PC-3 (cell line): ENCODE measurements around the gene TH. TPM values are rescaled to one million over a fixed set of nuclear protein-coding genes. Genes with fewer than 3 reads are reported as not detected.

Experiments
- ATAC-seq: fragments of 200-7000 bp; cut with Tn5 transposase; 2 replicates; pipeline ENCODE4 v1.9.1; 2020; ENCODE audit warnings: mild to moderate bottlenecking, moderate library complexity
- BruUV-seq: library from RNA; stranded (reverse); fragments of 400-500 nt; replicated peaks from 2 replicates; lab custom pipeline; 2021; lab: Mats Ljungman, UMichigan
- CTCF ChIA-PET: fragments of 300-600 bp; sonication (Branson Sonifier 250); formaldehyde crosslinking; loops from one replicate; lab custom pipeline; 2022; ENCODE audit warnings: antibody characterized with exemption; lab: Charles Lee
- POLR2A ChIA-PET: fragments of 300-600 bp; sonication (Branson Sonifier 250); formaldehyde crosslinking; loops from one replicate; lab custom pipeline; 2022; ENCODE audit warnings: antibody characterized with exemption; ENCODE audit not compliant: unreplicated experiment; lab: Charles Lee
- DNase-seq: peaks from one replicate; pipeline ENCODE4 v3.0.0-alpha.2; 2015
- H2AFZ ChIP-seq: fragments of 300-600 bp; sonication (generic); 2 replicates; pipeline ENCODE4 v1.6.0; 2016; ENCODE audit warnings: antibody characterized with exemption, low read length
- H3F3A ChIP-seq: fragments of 300-600 bp; sonication (generic); one replicate; pipeline ENCODE4 v1.6.0; 2017; ENCODE audit warnings: antibody characterized with exemption, low read length, control low read depth, mild to moderate bottlenecking; ENCODE audit not compliant: unreplicated experiment
- H3K27ac ChIP-seq: fragments of 300-600 bp; sonication (generic); 2 replicates; pipeline ENCODE4 v1.5.1; 2016; ENCODE audit warnings: mild to moderate bottlenecking, low read length
- H3K27me3 ChIP-seq: fragments of 300-600 bp; sonication (generic); 2 replicates; pipeline ENCODE4 v1.6.1; 2016; ENCODE audit warnings: low read length, mixed read lengths
- H3K36me3 ChIP-seq: fragments of 300-600 bp; sonication (generic); 2 replicates; pipeline ENCODE4 v1.6.1; 2016; ENCODE audit warnings: low read depth, mixed run types, low read length, mixed read lengths
- H3K4me1 ChIP-seq: fragments of 300-600 bp; sonication (generic); 2 replicates; pipeline ENCODE4 v1.5.1; 2016; ENCODE audit warnings: low read length; ENCODE audit not compliant: insufficient read depth
- H3K4me2 ChIP-seq: fragments of 300-600 bp; sonication (generic); 2 replicates; pipeline ENCODE4 v1.6.0; 2016; ENCODE audit warnings: low read length
- H3K4me3 ChIP-seq: fragments of 300-600 bp; sonication (generic); 2 replicates; pipeline ENCODE4 v1.5.1; 2016; ENCODE audit warnings: mild to moderate bottlenecking, low read length, mixed read lengths
- H3K79me2 ChIP-seq: fragments of 300-600 bp; sonication (generic); 2 replicates; pipeline ENCODE4 v1.6.1; 2017; ENCODE audit warnings: low read length, mixed read lengths
- H3K9ac ChIP-seq: fragments of 300-600 bp; sonication (generic); 2 replicates; pipeline ENCODE4 v1.6.0; 2016; ENCODE audit warnings: mild to moderate bottlenecking, low read length
- H3K9me2 ChIP-seq: fragments of 300-600 bp; sonication (generic); replicated peaks from 2 replicates; pipeline ENCODE4 v1.6.1; 2016; ENCODE audit warnings: mixed run types, low read length, mixed read lengths
- H3K9me3 ChIP-seq: fragments of 300-600 bp; sonication (generic); 2 replicates; pipeline ENCODE4 v1.6.1; 2016; ENCODE audit warnings: low read length, mixed read lengths
- H4K20me1 ChIP-seq: fragments of 300-600 bp; sonication (generic); 2 replicates; pipeline ENCODE4 v1.6.1; 2016; ENCODE audit warnings: low read length, mixed read lengths
- CTCF ChIP-seq: fragments of 300-600 bp; sonication (generic); conservative IDR thresholded peaks from 2 replicates; pipeline ENCODE4 v1.5.1; 2017; ENCODE audit warnings: antibody characterized with exemption, low read depth, mild to moderate bottlenecking, low read length
- EZH2 ChIP-seq: fragments of 300-600 bp; sonication (generic); IDR thresholded peaks from one replicate; pipeline ENCODE4 v1.6.1; 2017; ENCODE audit warnings: antibody characterized with exemption, mild to moderate bottlenecking, low read length; ENCODE audit not compliant: unreplicated experiment
- EZH2phosphoT487 ChIP-seq: fragments of 300-600 bp; sonication (generic); IDR thresholded peaks from 2 replicates; pipeline ENCODE4 v1.6.1; 2018; ENCODE audit warnings: mild to moderate bottlenecking, antibody characterized with exemption, low read length, borderline replicate concordance
- intact Hi-C: fragments of 100-400 bp; cut with micrococcal nuclease; formaldehyde crosslinking; loops from 2 replicates; pipeline ENCODE4 v1.9.0; 2023
- total RNA-seq: library from RNA; depleted of rRNA; stranded (reverse); fragments of >200 nt; gene quantifications from 2 replicates; pipeline ENCODE4 v1.2.3, GENCODE V29; 2014

Gene TH
- total RNA-seq, 1 experiment from 2014 or later, result 8.3 TPM

- ATAC-seq (no peak), DNase-seq (no peak)
- Histone ChIP-seq H3K9ac (no peak overlapping the region), H4K20me1 (no peaks in the 10 kb centered on the region), H3K79me2 (no peaks in the 10 kb centered on the region), H3K36me3 (no peaks in the 10 kb centered on the region), H3K9me3 (no peaks in the 10 kb centered on the region), H3K4me2 (no peak overlapping the region), H3K9me2 (no peaks in the 10 kb centered on the region), H3K27ac (no peak overlapping the region), H3K4me1 (no peaks in the 10 kb centered on the region), H3K27me3 (peaks cover 17% of the 10 kb centered on the region), H3F3A (no peaks in the 10 kb centered on the region), H2AFZ (no peak overlapping the region), H3K4me3 (no peak overlapping the region)
- no peak for TF ChIP-seq EZH2phosphoT487
- TF ChIP-seq CTCF, result no peak
- no peak for TF ChIP-seq EZH2
- intact Hi-C loops, result no loop called here
- CTCF ChIA-PET, result no interaction called here
- POLR2A ChIA-PET, result no interaction called here
- BruUV-seq, result no TSS peak
Measured at GRCh38 chr11:2219318-2220017, 47.9 kb upstream of the TH start.

GRCh38 chr11:2218031-2218633 lies 46.5 kb upstream of the TH start:
- Histone ChIP-seq H3K9ac (no peak overlapping the region), H3K27ac (no peak overlapping the region), H2AFZ (no peak overlapping the region), H3K9me3 (no peaks in the 10 kb centered on the region), H3K4me3 (no peak overlapping the region), H3K4me1 (no peaks in the 10 kb centered on the region), H3K27me3 (peaks cover 4% of the 10 kb centered on the region), H3K36me3 (no peaks in the 10 kb centered on the region), H3K4me2 (no peak overlapping the region), H3K79me2 (no peaks in the 10 kb centered on the region), H4K20me1 (no peaks in the 10 kb centered on the region), H3F3A (no peaks in the 10 kb centered on the region), H3K9me2 (no peaks in the 10 kb centered on the region)
- POLR2A ChIA-PET, result no interaction called here
- CTCF ChIA-PET, result no interaction called here
- intact Hi-C loops, result no loop called here
- TF ChIP-seq EZH2 (no peak), EZH2phosphoT487 (no peak), CTCF (no peak)
- BruUV-seq, result no TSS peak
- DNase-seq (no peak), ATAC-seq (no peak)
